HUDEP-2 (cell line): ENCODE measurements around the gene PGC.

ENCODE experiments used
- DNase-seq, 76 experiments: peaks; one replicate each; lab custom pipeline; 2025; ENCODE audit not compliant: unreplicated experiment in 76 of 76; lab: John Stamatoyannopoulos, UW

PGC gene

GRCh38 chr6:41717392-41717736, 29.8 kb downstream of the PGC start:
- DNase-seq = no peak

GRCh38 chr6:41716516-41717391, 30.4 kb downstream of the PGC start:
- DNase-seq = no peak

GRCh38 chr6:41715795-41716515, 31.2 kb downstream of the PGC start:
- no peak for DNase-seq

GRCh38 chr6:41714556-41715273, 32.5 kb downstream of the PGC start:
- no peak for DNase-seq

GRCh38 chr6:41713650-41714291, 33.4 kb downstream of the PGC start:
- DNase-seq = peak in 60 of 76 experiments; percentile 14 to 84 (median 63)

GRCh38 chr6:41713159-41713649, 34.0 kb downstream of the PGC start:
- DNase-seq = peak in 38 of 76 experiments; percentile 9 to 63 (median 43)

GRCh38 chr6:41712651-41713103, 34.5 kb downstream of the PGC start:
- peak in 1 of 76 experiments; percentile 40 for DNase-seq

- DNase-seq = no peak
These were observed 35.7 kb downstream of the PGC start for GRCh38 chr6:41711323-41712038.

- no peak for DNase-seq
These were observed 37.8 kb downstream of the PGC start for GRCh38 chr6:41709375-41709774.

GRCh38 chr6:41708856-41709255, 38.3 kb downstream of the PGC start:
- DNase-seq = no peak

- no peak for DNase-seq
These were observed 39.5 kb downstream of the PGC start for GRCh38 chr6:41707565-41708200.

GRCh38 chr6:41706876-41707564, 40.2 kb downstream of the PGC start:
- no peak for DNase-seq

GRCh38 chr6:41705996-41706835, 41.0 kb downstream of the PGC start:
- DNase-seq = peak in 61 of 76 experiments; percentile 10 to 71 (median 49)

- no peak for DNase-seq
These were observed 41.7 kb downstream of the PGC start for GRCh38 chr6:41705311-41705995.

GRCh38 chr6:41704656-41705310, 42.4 kb downstream of the PGC start:
- DNase-seq = no peak

- peak in 1 of 76 experiments; percentile 4 for DNase-seq
These were observed 43.2 kb downstream of the PGC start for GRCh38 chr6:41704028-41704427.
